Head of caudate nucleus (tissue), 42 donors: ENCODE results near the gene P4HB.

Source experiments
- DNase-seq, 42 donors: peaks; one replicate each; pipeline versions ENCODE4 v3.0.0 to v3.0.0-alpha.2; 2020 to 2021; ENCODE audit warnings: mixed read lengths in 7 of 42
- intact Hi-C: fragments of 100-400 bp; cut with DNase I; formaldehyde crosslinking; loops from one replicate; pipeline ENCODE4 v1.15.0; 2022

Gene P4HB

GRCh38 chr17:81859906-81860755 lies at the start of gene P4HB:
Gene P4HB, minus strand, starts transcription at chr17:81860535. Its CDS starts 64 bp downstream, at chr17:81860471.
- intact Hi-C loops = loop anchor here (2.0 kb wide), 1 partner anchor 23 kb away; no protein-coding TSS in a partner anchor
- DNase-seq = peak in 1 of 42 donors; percentile 14

- no peak for DNase-seq
- intact Hi-C loops = no loop called here
Observed at GRCh38 chr17:81909231-81909630, 48.9 kb upstream of the P4HB start.

GRCh38 chr17:81908793-81909192 lies 48.5 kb upstream of the P4HB start:
- intact Hi-C loops = no loop called here
- no peak for DNase-seq

GRCh38 chr17:81907219-81908145 lies 47.1 kb upstream of the P4HB start:
- intact Hi-C loops = no loop called here
- no peak for DNase-seq

GRCh38 chr17:81906476-81907218 lies 46.3 kb upstream of the P4HB start:
- intact Hi-C loops = no loop called here
- DNase-seq = no peak

GRCh38 chr17:81905993-81906392 lies 45.7 kb upstream of the P4HB start:
- intact Hi-C loops = no loop called here
- no peak for DNase-seq

GRCh38 chr17:81905424-81905875 lies 45.1 kb upstream of the P4HB start:
- intact Hi-C loops = no loop called here
- no peak for DNase-seq

- intact Hi-C loops = no loop called here
- DNase-seq = no peak
Observed at GRCh38 chr17:81904600-81905423, 44.5 kb upstream of the P4HB start.

GRCh38 chr17:81903896-81904599 lies 43.7 kb upstream of the P4HB start:
- no peak for DNase-seq
- intact Hi-C loops = no loop called here

GRCh38 chr17:81903415-81903831 lies 43.1 kb upstream of the P4HB start:
- no peak for DNase-seq
- intact Hi-C loops = no loop called here

GRCh38 chr17:81902653-81903414 lies 42.5 kb upstream of the P4HB start:
- DNase-seq = peak in 1 of 42 donors; percentile 18
- intact Hi-C loops = no loop called here

GRCh38 chr17:81902023-81902652 lies 41.8 kb upstream of the P4HB start, which contains the start of gene NPB:
Gene NPB, plus strand, starts transcription at chr17:81902238. Its CDS starts 40 bp downstream, at chr17:81902278.
- DNase-seq = peak in 22 of 42 donors; percentile 27 to 69 (median 42)
- intact Hi-C loops = no loop called here

- DNase-seq = no peak
- intact Hi-C loops = no loop called here
Observed at GRCh38 chr17:81901167-81902022, 41.1 kb upstream of the P4HB start.

- no peak for DNase-seq
- intact Hi-C loops = no loop called here
Observed at GRCh38 chr17:81900181-81900820, 40.0 kb upstream of the P4HB start.
